Smooth muscle cell (in vitro differentiated cells): Measurements from ENCODE around the gene SOX8. TPM values are rescaled to one million over a fixed set of nuclear protein-coding genes. Genes with fewer than 3 reads are reported as not detected.

ENCODE experiments used
- DNase-seq: peaks from one replicate; lab custom pipeline; 2025; ENCODE audit not compliant: unreplicated experiment; lab: John Stamatoyannopoulos, UW
- H2AFZ ChIP-seq: fragments of 200-600 bp; sonication (generic); 2 replicates; pipeline ENCODE4 v1.6.0; 2016; ENCODE audit warnings: antibody characterized with exemption, low read depth, mild to moderate bottlenecking
- H3F3A ChIP-seq: fragments of 200-600 bp; sonication (generic); 2 replicates; pipeline ENCODE4 v1.6.0; 2017; ENCODE audit warnings: antibody characterized with exemption, low read depth
- H3K27ac ChIP-seq: fragments of 200-600 bp; sonication (generic); 2 replicates; pipeline ENCODE4 v1.5.1; 2016; ENCODE audit warnings: low read depth, mild to moderate bottlenecking
- H3K27me3 ChIP-seq: fragments of 200-600 bp; sonication (generic); 2 replicates; pipeline ENCODE4 v1.6.1; 2016; ENCODE audit warnings: low read depth, mild to moderate bottlenecking
- H3K36me3 ChIP-seq: fragments of 200-600 bp; sonication (generic); 2 replicates; pipeline ENCODE4 v1.5.1; 2016; ENCODE audit warnings: low read depth
- H3K4me1 ChIP-seq: fragments of 200-600 bp; sonication (generic); 2 replicates; pipeline ENCODE4 v1.5.1; 2016; ENCODE audit warnings: low read depth
- H3K4me2 ChIP-seq: fragments of 200-600 bp; sonication (generic); 2 replicates; pipeline ENCODE4 v1.6.0; 2016; ENCODE audit warnings: mild to moderate bottlenecking
- H3K4me3 ChIP-seq: fragments of 200-600 bp; sonication (generic); 2 replicates; pipeline ENCODE4 v1.5.1; 2016; ENCODE audit warnings: mild to moderate bottlenecking
- H3K79me2 ChIP-seq: fragments of 200-600 bp; sonication (generic); 2 replicates; pipeline ENCODE4 v1.6.0; 2016; ENCODE audit warnings: low read depth, mild to moderate bottlenecking
- H3K9ac ChIP-seq: fragments of 200-600 bp; sonication (generic); 2 replicates; pipeline ENCODE4 v1.6.0; 2016; ENCODE audit warnings: low read depth
- H3K9me3 ChIP-seq: fragments of 200-600 bp; sonication (generic); replicated peaks from 2 replicates; pipeline ENCODE4 v1.5.1; 2016; ENCODE audit warnings: low read depth
- H4K20me1 ChIP-seq: fragments of 200-600 bp; sonication (generic); 2 replicates; pipeline ENCODE4 v1.6.0; 2016; ENCODE audit warnings: low read depth
- CTCF ChIP-seq: fragments of 200-600 bp; sonication (generic); IDR thresholded peaks from 2 replicates; pipeline ENCODE4 v1.5.1; 2017; ENCODE audit warnings: borderline replicate concordance, mild to moderate bottlenecking, antibody characterized with exemption; ENCODE audit not compliant: insufficient read depth, poor library complexity, severe bottlenecking
- WGBS: methylation state at CpG from one replicate; pipeline ENCODE4 v1.1.7; 2016; ENCODE audit warnings: low lambda C conversion rate; 5-methylcytosine and 5-hydroxymethylcytosine counted together
- polyA plus RNA-seq: library from polyadenylated mRNA; unstranded; fragments of >200 nt; fragmentation: Nextera tagmentation; extraction: Ambion mirVana; gene quantifications from 2 replicates; pipeline ENCODE4 v1.2.1, GENCODE V29; 2016
- total RNA-seq: library from RNA; depleted of rRNA; stranded (reverse); fragments of >200 nt; gene quantifications from 2 replicates; pipeline ENCODE4 v1.2.3, GENCODE V29; 2014

SOX8 gene
- total and polyA plus RNA-seq, 2 experiments from 2014 or later, result 1.8 to 3.5 TPM

GRCh38 chr16:989354-989814 is 7.8 kb downstream of the SOX8 start:
- H3K27me3 ChIP-seq, result no peaks in the 10 kb centered on the region
- no peak overlapping the region for H2AFZ ChIP-seq
- H3K4me3 ChIP-seq, result no peak overlapping the region
- no peak for TF ChIP-seq CTCF
- WGBS, result 75% methylated on average over 11 of the region's 11 CpGs
- H3K27ac ChIP-seq, result no peak overlapping the region
- no peaks in the 10 kb centered on the region for H3K36me3 ChIP-seq
- no peaks in the 10 kb centered on the region for H4K20me1 ChIP-seq
- H3K9me3 ChIP-seq, result no peaks in the 10 kb centered on the region
- H3K4me2 ChIP-seq, result no peak overlapping the region
- H3K9ac ChIP-seq, result no peak overlapping the region
- H3K79me2 ChIP-seq, result no peaks in the 10 kb centered on the region
- DNase-seq, result no peak
- no peaks in the 10 kb centered on the region for H3F3A ChIP-seq
- H3K4me1 ChIP-seq, result no peaks in the 10 kb centered on the region

GRCh38 chr16:990516-991291 is 9.1 kb downstream of the SOX8 start:
- Histone ChIP-seq H4K20me1 (no peaks in the 10 kb centered on the region), H2AFZ (no peak overlapping the region), H3K9me3 (no peaks in the 10 kb centered on the region), H3K27me3 (no peaks in the 10 kb centered on the region), H3F3A (no peaks in the 10 kb centered on the region), H3K27ac (no peak overlapping the region), H3K36me3 (no peaks in the 10 kb centered on the region), H3K9ac (no peak overlapping the region), H3K79me2 (no peaks in the 10 kb centered on the region), H3K4me1 (no peaks in the 10 kb centered on the region), H3K4me3 (no peak overlapping the region), H3K4me2 (no peak overlapping the region)
- no peak for DNase-seq
- WGBS, result 94% methylated on average over 37 of the region's 41 CpGs
- TF ChIP-seq CTCF, result no peak

GRCh38 chr16:991345-991744 is 9.8 kb downstream of the SOX8 start:
- no peak for TF ChIP-seq CTCF
- Histone ChIP-seq H3K4me3 (no peak overlapping the region), H3K9me3 (no peaks in the 10 kb centered on the region), H3K9ac (no peak overlapping the region), H3K27me3 (no peaks in the 10 kb centered on the region), H4K20me1 (no peaks in the 10 kb centered on the region), H2AFZ (no peak overlapping the region), H3K27ac (no peak overlapping the region), H3K36me3 (no peaks in the 10 kb centered on the region), H3K79me2 (no peaks in the 10 kb centered on the region), H3K4me1 (no peaks in the 10 kb centered on the region), H3K4me2 (no peak overlapping the region), H3F3A (no peaks in the 10 kb centered on the region)
- WGBS, result 80% methylated on average over 9 of the region's 11 CpGs
- DNase-seq, result no peak

- Histone ChIP-seq H3F3A (no peaks in the 10 kb centered on the region), H3K9ac (no peak overlapping the region), H4K20me1 (no peaks in the 10 kb centered on the region), H3K36me3 (no peaks in the 10 kb centered on the region), H3K4me1 (no peaks in the 10 kb centered on the region), H3K9me3 (no peaks in the 10 kb centered on the region), H3K4me3 (no peak overlapping the region), H3K27me3 (no peaks in the 10 kb centered on the region), H3K27ac (no peak overlapping the region), H2AFZ (no peak overlapping the region), H3K4me2 (no peak overlapping the region), H3K79me2 (no peaks in the 10 kb centered on the region)
- 81% methylated on average over 9 of the region's 9 CpGs for WGBS
- no peak for DNase-seq
- no peak for TF ChIP-seq CTCF
Observed at GRCh38 chr16:991773-992172, 10.2 kb downstream of the SOX8 start.
